Measurements from ENCODE around the gene JAK2. TPM values are rescaled to one million over a fixed set of nuclear protein-coding genes. Genes with fewer than 3 reads are reported as not detected.
"Not testable (repeated sequence)": the region's sequence is repeated elsewhere in the genome, so short reads cannot be mapped to it uniquely, and the experiment has no call there.

JAK2 gene
- total RNA-seq, 1 donor from 2014 or later: 5.8 TPM

DNA sequence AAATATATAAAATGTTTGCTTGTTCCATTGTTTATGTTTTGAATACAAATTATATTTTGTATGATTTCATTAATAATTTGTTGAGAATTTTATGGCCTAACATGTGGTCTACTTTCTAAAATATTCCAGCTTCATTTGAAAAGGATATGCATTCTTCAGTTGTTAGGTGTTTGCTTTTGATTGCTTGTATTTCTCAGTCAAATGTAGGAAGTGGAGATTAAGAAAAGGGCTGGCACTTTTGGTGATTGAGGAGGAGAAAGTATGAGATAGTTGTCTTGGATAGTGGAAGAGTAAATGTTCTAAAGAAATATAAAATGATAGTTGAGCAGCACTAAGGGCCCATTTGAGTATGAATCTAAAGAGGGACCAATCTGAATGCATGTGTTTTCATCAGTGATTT, 23.1 kb downstream of the JAK2 start:
- Mint-ChIP-seq H3K4me1 (ENCODE audit: low read depth, unreplicated experiment) (no peaks in the 10 kb centered on the region), H3K36me3 (ENCODE audit: unreplicated experiment) (peaks cover 6% of the 10 kb centered on the region), H3K27me3 (ENCODE audit: unreplicated experiment) (no peaks in the 10 kb centered on the region), H3K4me3 (ENCODE audit: unreplicated experiment) (no peak overlapping the region), H3K9me3 (ENCODE audit: unreplicated experiment) (no peaks in the 10 kb centered on the region), H3K27ac (ENCODE audit: unreplicated experiment) (no peak overlapping the region)
- no peak for TF ChIP-seq CTCF (IDR thresholded peaks at IDR 0.05; ENCODE audit: partially characterized antibody, unreplicated experiment)
- no peak for DNase-seq

DNA sequence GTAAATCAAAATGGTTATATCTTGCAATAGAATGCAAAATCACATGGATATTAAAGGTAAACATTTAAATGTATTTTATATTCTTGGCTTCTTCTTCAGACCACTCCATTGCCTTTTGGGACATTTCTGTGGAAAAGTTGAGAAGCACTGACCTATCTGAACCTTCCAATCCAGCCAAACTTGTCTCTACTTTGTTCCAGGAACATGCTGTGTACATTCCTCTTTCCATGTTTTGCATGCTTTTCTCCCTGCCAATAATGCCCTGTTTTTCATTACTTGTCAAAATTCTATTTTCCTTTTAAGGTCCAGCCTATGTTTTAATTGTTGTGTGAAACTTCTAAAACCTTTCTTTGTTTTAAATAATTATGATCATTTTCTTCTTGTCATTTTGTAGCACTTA, 28.3 kb downstream of the JAK2 start:
- H3K36me3 Mint-ChIP-seq (ENCODE audit: unreplicated experiment): no peaks in the 10 kb centered on the region
- no peak overlapping the region for H3K27ac Mint-ChIP-seq (ENCODE audit: unreplicated experiment)
- no peak for DNase-seq
- H3K27me3 Mint-ChIP-seq (ENCODE audit: unreplicated experiment): no peaks in the 10 kb centered on the region
- H3K4me1 Mint-ChIP-seq (ENCODE audit: low read depth, unreplicated experiment): no peaks in the 10 kb centered on the region
- H3K9me3 Mint-ChIP-seq (ENCODE audit: unreplicated experiment): no peaks in the 10 kb centered on the region
- no peak overlapping the region for H3K4me3 Mint-ChIP-seq (ENCODE audit: unreplicated experiment)
- no peak for TF ChIP-seq CTCF (IDR thresholded peaks at IDR 0.05; ENCODE audit: partially characterized antibody, unreplicated experiment)

- DNase-seq: no peak
- H3K4me3 Mint-ChIP-seq (ENCODE audit: unreplicated experiment): no peak overlapping the region
- no peak overlapping the region for H3K27ac Mint-ChIP-seq (ENCODE audit: unreplicated experiment)
- TF ChIP-seq CTCF (IDR thresholded peaks at IDR 0.05; ENCODE audit: partially characterized antibody, unreplicated experiment): no peak
- no peaks in the 10 kb centered on the region for H3K27me3 Mint-ChIP-seq (ENCODE audit: unreplicated experiment)
- no peaks in the 10 kb centered on the region for H3K4me1 Mint-ChIP-seq (ENCODE audit: low read depth, unreplicated experiment)
- no peaks in the 10 kb centered on the region for H3K36me3 Mint-ChIP-seq (ENCODE audit: unreplicated experiment)
- peaks cover 3% of the 10 kb centered on the region for H3K9me3 Mint-ChIP-seq (ENCODE audit: unreplicated experiment)
Measured at GRCh38 chr9:5015934-5016333, 30.9 kb downstream of the JAK2 start.

- H3K9me3 Mint-ChIP-seq (ENCODE audit: unreplicated experiment): no peaks in the 10 kb centered on the region
- TF ChIP-seq CTCF (IDR thresholded peaks at IDR 0.05; ENCODE audit: partially characterized antibody, unreplicated experiment): no peak
- H3K27me3 Mint-ChIP-seq (ENCODE audit: unreplicated experiment): no peaks in the 10 kb centered on the region
- H3K4me3 Mint-ChIP-seq (ENCODE audit: unreplicated experiment): no peak overlapping the region
- no peak for DNase-seq
- H3K27ac Mint-ChIP-seq (ENCODE audit: unreplicated experiment): no peak overlapping the region
- no peaks in the 10 kb centered on the region for H3K36me3 Mint-ChIP-seq (ENCODE audit: unreplicated experiment)
- H3K4me1 Mint-ChIP-seq (ENCODE audit: low read depth, unreplicated experiment): no peaks in the 10 kb centered on the region
Measured at GRCh38 chr9:5025416-5025815, 40.3 kb downstream of the JAK2 start.

DNA sequence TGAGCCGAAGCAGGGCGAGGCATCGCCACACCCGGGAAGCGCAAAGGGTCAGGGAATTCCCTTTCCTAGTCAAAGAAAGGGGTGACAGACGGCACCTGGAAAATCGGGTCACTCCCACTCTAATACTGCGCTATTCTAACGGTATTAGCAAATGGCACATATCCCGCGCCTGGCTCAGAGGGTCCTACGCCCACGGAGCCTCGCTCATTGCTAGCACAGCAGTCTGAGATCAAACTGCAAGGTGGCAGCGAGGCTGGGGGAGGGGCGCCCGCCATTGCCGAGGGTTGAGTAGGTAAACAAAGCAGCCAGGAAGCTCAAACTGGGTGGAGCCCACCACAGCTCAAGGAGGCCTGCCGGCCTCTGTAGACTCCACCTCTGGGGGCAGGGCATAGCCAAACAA, 46.9 kb downstream of the JAK2 start:
- not testable (repeated sequence) for H3K9me3 Mint-ChIP-seq (ENCODE audit: unreplicated experiment); H3K27ac Mint-ChIP-seq (ENCODE audit: unreplicated experiment); H3K36me3 Mint-ChIP-seq (ENCODE audit: unreplicated experiment); H3K4me3 Mint-ChIP-seq (ENCODE audit: unreplicated experiment); DNase-seq; H3K4me1 Mint-ChIP-seq (ENCODE audit: low read depth, unreplicated experiment); H3K27me3 Mint-ChIP-seq (ENCODE audit: unreplicated experiment)

All from glutamatergic neuron (in vitro differentiated cells).